NCI-H187 treated with DMSO at 0.1 percent for 48 hours (cell line): ENCODE measurements around the gene A4GNT.

Experiments
- DNase-seq: peaks from one replicate; lab custom pipeline; 2025; lab: John Stamatoyannopoulos, UW

Gene A4GNT

GRCh38 chr3:138078901-138079344, 53.3 kb downstream of the A4GNT start:
- DNase-seq: no peak

- DNase-seq: no peak
These were observed 54.1 kb downstream of the A4GNT start for GRCh38 chr3:138078096-138078495.
